ENCODE results near the gene NEK1. TPM values are rescaled to one million over a fixed set of nuclear protein-coding genes. Genes with fewer than 3 reads are reported as not detected.

The NEK1 gene
- total and polyA plus RNA-seq, 2 donors (not counting 3 experiments of a cell fraction or from before 2014, with no cell fraction given), result 2.6 to 10.1 TPM

- Histone ChIP-seq H3K79me2 (ENCODE audit: control insufficient read depth, insufficient read depth, low read length) (no peaks in the 10 kb centered on the region), H4K20me1 (replicated peaks; ENCODE audit: control insufficient read depth, extremely low read depth, insufficient read depth, low read length) (no peaks in the 10 kb centered on the region), H3K4me3 (replicated peaks in 1 of 3; ENCODE audit: insufficient read depth in 1 of 3, low read depth in 1 of 3, low read length in 3 of 3) (no peak overlapping the region), H3K27ac (ENCODE audit: insufficient read depth, low read depth, low read length) (no peak overlapping the region), H2AFZ (ENCODE audit: low read depth, low read length) (no peak overlapping the region), H3K4me1 (ENCODE audit: control insufficient read depth, extremely low read depth, insufficient read depth, low read length) (peaks cover 4% of the 10 kb centered on the region), H3K36me3 (ENCODE audit: control insufficient read depth in 2 of 2, extremely low read depth in 1 of 2, insufficient read depth in 2 of 2, low read length in 2 of 2) (no peaks in the 10 kb centered on the region), H3K9ac (replicated peaks; ENCODE audit: extremely low read depth, insufficient read depth, low read length) (no peak overlapping the region), H3K4me2 (ENCODE audit: insufficient read depth, low read length) (no peak overlapping the region), H3K9me3 (replicated peaks; ENCODE audit: control insufficient read depth, insufficient read depth, low read length) (no peaks in the 10 kb centered on the region), H3K9me1 (replicated peaks; ENCODE audit: control insufficient read depth, extremely low read depth, insufficient read depth, low read length) (no peaks in the 10 kb centered on the region), H3K27me3 (ENCODE audit: control insufficient read depth in 2 of 2, insufficient read depth in 2 of 2, low read length in 2 of 2) (no peaks in the 10 kb centered on the region)
- dilution Hi-C loops (cut with MboI; ENCODE audit: extremely low pct_ligation_motif_present, low sequenced_read_pairs) (no loop called here), intact Hi-C loops (cut with micrococcal nuclease) (no loop called here)
- FAIRE-seq (no peak), DNase-seq (ENCODE audit: low read depth, low spot score) (no peak)
- ChIA-PET CTCF (interaction anchor here (0.7 kb wide), 1 partner anchor 10 kb away, joined by 5 read pairs; the partner anchor contains the start of gene NEK1), POLR2A (no interaction called here)
- TF ChIP-seq MAX (IDR thresholded peaks at IDR 0.05; ENCODE audit: insufficient read depth, insufficient read length) (no peak), CTCF (IDR thresholded peaks at IDR 0.05; ENCODE audit: extremely low read depth in 1 of 2, insufficient read depth in 1 of 2, low read depth in 1 of 2, low read length in 2 of 2) (no peak), POLR2A (IDR thresholded peaks at IDR 0.05; ENCODE audit: low read depth, low read length) (no peak), JUN (IDR thresholded peaks at IDR 0.05; ENCODE audit: borderline replicate concordance, insufficient read depth, insufficient read length, low read depth) (no peak), EZH2 (IDR thresholded peaks at IDR 0.05; ENCODE audit: borderline replicate concordance, low read depth, low read length, severe bottlenecking) (no peak), POLR2AphosphoS5 (IDR thresholded peaks at IDR 0.05; ENCODE audit: insufficient read depth, low read depth, low read length) (no peak), FOS (IDR thresholded peaks at IDR 0.05; ENCODE audit: borderline replicate concordance, insufficient read depth, low read length) (no peak), GATA2 (IDR thresholded peaks at IDR 0.05; ENCODE audit: insufficient read depth, insufficient read length, low read depth, low read length) (no peak), MYC (IDR thresholded peaks at IDR 0.05; ENCODE audit: low read depth, low read length) (no peak)
- BruUV-seq (replicated peaks), result no TSS peak
Measured at GRCh38 chr4:169603312-169603711, 9.1 kb downstream of the NEK1 start.

Data from endothelial cell of umbilical vein (primary cell).